HG02970 (cell line): ENCODE results near the gene EHBP1L1.
A peak's percentile ranks its signal among the peaks of the same experiment; 100 is the strongest.

Source experiments
- ATAC-seq: cut with Tn5 transposase; IDR thresholded peaks from one replicate; pipeline ENCODE4 v1.9.1; 2021; ENCODE audit warnings: mild to moderate bottlenecking, moderate library complexity, moderate number of reproducible peaks; ENCODE audit not compliant: unreplicated experiment, low FRiP score

The EHBP1L1 gene

DNA sequence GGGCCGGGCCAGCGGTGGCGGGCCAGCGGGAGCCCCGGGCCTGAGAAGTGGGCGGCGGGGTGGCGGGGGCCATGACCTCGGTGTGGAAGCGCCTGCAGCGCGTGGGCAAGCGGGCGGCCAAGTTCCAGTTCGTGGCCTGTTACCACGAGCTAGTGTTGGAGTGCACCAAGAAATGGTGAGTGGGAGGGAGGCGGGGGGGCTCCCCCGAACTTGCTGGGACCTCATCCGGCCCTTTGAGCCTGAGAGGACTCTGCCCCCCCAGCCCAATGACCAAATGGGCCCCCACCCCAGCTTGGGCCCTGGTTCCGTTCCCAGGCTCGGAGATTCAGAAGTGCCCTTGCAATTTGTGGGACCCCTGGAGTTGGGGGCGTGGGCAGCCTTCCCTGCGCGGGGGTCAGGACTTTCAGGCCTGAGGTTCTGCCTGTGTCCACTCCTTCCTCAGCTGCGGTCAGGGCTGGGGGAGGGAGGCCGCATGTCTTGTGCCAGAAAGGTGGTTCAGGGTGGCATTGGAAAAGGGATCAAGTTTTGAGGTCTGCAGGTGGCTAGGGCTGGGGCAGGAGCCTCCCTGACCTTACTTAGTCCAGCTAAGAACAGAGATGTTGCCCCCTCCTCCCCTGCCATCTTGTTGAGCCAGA lies 496 bp downstream of the EHBP1L1 start:
- ATAC-seq = no peak

- ATAC-seq = no peak
These were observed 1.3 kb downstream of the EHBP1L1 start for GRCh38 chr11:65576867-65577755.

DNA sequence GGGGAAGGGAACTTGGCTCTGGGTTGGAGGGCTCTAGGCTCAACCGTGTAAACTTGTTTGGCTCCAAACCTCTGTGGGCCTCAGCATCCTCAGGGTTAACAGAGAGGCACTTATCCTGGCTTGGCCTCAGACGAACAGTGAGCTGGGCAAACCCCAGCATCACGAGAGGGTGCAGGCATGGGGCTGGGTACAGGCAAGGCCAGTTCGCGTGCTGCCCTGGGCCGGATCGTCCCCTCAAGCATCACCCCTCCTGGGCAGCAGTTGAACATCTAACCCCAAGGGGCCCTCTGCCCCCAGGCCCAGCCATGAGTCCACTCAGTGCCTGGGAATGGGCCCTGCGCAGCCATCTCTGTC lies 1.9 kb downstream of the EHBP1L1 start:
- no peak for ATAC-seq

DNA sequence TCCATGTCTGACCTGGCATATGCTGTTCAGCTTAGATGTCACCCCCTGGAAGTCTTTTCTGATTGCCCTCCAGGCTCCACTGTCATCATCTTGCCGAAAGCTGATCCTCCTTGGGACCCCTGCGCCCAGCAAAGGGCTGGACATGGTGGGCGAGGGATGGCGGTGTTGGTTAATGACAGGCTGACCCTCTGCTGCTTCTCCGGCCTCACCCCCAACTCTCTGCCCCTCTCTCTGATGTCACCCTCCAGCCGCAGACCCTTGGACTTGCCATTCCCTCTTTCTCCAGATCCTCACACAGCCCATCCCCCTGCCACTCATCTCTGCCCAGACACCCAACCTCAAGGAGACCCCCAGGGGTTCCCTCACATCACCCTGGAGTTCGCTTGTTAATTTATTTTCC lies 2.3 kb downstream of the EHBP1L1 start:
- no peak for ATAC-seq

DNA sequence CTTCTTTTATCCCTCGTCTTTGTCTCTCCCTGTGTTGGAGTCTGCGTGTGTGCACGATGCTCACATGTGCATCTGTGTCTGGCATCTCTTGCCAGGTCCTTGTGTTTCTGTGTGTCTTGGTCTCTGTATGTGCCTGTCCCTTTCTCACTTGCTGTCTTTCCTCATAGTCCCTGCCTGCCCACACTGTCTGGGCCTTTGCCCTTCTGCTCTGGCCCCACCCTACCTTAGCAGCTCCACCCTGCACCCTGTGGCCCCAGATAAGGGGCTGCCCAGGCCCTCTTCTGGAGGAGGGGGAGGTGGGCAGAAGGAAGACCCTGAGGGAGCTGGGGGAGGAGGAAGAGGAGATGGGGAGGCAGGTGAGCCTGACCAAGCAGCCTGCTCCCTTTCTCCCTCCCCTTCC lies 2.8 kb downstream of the EHBP1L1 start:
- no peak for ATAC-seq

GRCh38 chr11:65579291-65579690 lies 3.4 kb downstream of the EHBP1L1 start:
- ATAC-seq = no peak

DNA sequence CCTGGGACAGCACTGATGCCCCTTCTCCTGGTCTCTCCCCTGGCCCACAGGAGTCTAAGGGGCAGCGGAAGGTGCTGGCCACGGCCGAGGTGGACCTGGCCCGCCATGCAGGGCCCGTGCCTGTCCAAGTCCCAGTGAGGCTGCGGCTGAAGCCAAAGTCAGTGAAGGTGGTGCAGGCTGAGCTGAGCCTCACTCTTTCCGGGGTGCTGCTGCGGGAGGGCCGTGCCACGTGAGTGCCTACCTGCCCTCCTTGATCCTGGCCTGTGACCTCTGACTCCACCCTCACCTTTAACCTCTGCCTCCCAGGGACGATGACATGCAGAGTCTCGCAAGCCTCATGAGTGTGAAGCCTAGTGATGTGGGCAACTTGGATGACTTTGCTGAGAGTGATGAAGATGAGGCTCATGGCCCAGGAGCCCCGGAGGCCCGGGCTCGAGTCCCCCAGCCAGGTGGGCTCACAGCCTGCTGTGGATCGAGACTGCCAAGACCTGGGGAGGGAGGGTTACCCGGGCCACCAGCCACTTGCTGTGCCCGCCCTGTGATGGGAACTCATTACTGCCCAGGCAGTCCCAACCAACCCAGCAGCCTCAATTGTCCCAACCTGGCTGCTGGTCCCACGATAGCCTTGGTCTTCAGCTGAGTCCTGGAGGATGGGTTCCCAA lies 4.3 kb downstream of the EHBP1L1 start:
- no peak for ATAC-seq

DNA sequence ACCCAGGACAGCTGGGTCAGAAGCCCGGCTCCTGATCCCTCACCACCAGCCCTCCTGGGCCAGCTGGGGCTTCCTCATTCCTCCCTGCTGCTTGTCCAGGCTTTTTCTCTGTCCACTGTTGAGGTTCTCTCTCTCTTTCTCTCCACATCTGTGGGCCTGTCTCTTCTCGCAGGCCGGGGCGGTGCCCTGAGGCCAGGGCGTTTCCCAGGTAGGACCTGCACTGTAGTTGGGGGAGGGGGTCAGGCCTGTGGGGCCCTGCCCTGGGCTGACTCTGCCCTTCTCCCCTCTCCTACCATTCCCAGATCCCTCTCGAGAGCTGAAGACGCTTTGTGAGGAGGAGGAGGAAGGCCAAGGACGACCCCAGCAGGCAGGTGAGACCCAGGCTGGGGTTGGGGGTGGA lies 4.9 kb downstream of the EHBP1L1 start:
- ATAC-seq = no peak

DNA sequence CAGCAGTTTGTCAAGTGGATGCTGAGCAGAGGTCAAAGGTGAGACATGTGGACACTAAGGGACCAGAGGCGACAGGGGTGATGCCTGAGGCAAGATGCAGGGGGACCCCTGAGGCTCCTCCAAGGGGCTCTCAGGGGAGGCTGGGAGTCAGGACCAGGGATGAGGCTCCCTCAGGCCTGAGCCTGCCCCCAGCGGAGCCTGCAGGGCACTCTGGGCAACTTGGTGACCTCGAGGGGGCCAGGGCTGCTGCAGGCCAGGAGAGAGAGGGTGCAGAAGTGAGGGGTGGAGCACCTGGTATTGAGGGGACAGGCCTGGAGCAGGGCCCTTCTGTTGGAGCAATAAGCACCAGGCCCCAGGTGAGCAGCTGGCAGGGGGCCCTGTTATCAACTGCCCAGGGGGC lies 6.1 kb downstream of the EHBP1L1 start:
- ATAC-seq = no peak

DNA sequence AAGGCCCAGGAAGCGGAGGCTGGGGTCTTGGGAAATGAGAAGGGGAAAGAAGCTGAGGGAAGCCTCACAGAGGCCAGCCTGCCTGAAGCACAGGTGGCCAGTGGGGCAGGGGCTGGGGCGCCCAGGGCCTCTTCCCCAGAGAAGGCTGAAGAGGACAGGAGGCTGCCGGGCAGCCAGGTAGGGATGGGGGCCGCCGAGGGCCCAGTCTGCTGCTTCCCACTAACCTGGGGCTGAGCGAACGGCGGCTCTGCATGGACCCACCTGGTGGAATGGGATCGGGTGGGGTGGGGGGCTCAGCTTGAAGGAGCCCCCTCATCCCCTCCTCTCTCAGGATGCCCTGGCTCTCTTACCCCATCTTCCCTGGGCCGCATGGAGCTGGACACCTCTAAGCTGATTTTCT lies 7.7 kb downstream of the EHBP1L1 start:
- ATAC-seq = no peak

GRCh38 chr11:65584106-65584505 lies 8.3 kb downstream of the EHBP1L1 start:
- ATAC-seq = no peak

DNA sequence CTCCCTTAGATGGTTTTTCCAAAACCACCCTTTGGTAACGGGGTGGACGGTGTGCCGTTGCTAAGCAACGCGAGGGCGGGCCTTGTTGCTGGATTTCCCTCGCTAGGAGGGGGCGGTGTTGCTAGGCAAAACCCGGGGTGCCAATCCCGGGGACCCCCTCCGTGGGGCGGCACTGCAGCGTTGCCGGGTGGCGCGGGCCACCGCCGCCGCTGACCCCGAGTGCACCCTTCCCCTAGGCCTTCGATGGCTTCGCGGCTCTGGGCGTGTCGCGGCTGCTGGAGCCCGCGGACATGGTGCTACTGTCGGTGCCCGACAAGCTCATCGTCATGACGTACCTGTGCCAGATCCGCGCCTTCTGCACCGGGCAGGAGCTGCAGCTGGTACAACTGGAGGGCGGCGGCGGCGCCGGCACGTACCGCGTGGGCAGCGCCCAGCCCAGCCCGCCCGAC lies 8.9 kb downstream of the EHBP1L1 start:
- no peak for ATAC-seq

GRCh38 chr11:65585396-65586246 lies 9.8 kb downstream of the EHBP1L1 start:
- no peak for ATAC-seq

GRCh38 chr11:65586247-65586630 lies 10.4 kb downstream of the EHBP1L1 start:
- ATAC-seq = no peak

DNA sequence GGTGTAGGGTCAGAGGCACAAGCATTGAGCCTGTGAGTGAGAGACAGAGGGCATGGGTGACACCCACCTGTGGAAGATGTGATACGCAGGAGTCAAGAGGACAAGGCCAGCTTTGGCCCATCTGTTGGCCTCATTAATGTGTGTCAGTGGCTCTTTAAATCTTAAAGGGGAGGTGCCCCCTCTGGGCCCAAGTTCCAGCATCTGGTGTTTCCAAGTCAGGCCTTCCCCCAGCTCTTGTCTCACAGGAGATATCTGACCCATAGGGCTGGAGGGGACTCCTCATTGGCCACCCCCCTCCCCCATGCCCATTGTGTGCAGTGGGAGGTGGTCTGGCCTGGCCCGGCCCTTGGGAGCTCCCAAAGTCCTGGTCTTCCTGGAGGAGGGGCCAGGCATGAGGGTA lies 10.8 kb downstream of the EHBP1L1 start:
- ATAC-seq = no peak

DNA sequence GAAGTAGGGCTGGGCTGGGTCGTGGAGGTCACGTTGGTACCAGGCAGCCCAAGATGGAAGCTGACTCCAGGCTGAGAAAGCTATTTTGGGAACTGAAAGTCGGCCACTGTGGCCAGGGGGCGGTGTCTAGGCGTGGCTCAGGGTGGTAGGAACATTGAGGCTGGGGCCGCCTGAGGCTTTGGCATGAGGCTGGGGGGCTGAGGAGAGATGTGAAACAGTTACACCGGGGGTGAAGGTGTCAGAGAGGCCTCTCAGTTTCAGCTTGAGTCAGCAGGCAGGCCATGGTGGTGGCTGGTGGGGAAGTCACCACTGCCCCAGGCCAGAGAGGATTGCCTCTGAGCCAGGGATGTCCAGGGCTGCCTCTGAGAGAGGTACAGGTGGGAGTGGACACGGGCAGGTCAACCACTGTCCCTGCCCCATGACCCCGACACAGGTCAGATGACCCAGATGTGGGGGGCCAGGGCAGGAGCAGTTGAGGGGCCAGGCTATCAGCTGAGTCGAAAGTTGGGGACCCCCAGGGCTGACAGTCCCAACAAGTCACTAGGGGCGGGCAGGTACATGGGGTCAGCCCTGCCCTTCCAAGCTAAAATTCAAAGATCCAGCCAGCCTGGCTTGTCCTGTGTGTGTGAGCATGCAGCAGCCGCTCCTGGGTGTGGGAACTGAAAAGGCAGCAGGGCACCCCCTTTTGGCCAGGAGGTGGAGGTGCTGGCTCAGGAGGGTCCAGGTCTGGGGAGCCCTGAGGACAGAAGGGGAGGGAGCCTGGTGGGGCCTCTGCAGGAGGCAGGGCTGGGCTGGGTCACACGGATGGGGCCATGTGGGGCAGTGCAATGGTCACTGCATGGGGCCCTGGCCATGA lies 12.6 kb downstream of the EHBP1L1 start:
- peak; percentile 72 for ATAC-seq

DNA sequence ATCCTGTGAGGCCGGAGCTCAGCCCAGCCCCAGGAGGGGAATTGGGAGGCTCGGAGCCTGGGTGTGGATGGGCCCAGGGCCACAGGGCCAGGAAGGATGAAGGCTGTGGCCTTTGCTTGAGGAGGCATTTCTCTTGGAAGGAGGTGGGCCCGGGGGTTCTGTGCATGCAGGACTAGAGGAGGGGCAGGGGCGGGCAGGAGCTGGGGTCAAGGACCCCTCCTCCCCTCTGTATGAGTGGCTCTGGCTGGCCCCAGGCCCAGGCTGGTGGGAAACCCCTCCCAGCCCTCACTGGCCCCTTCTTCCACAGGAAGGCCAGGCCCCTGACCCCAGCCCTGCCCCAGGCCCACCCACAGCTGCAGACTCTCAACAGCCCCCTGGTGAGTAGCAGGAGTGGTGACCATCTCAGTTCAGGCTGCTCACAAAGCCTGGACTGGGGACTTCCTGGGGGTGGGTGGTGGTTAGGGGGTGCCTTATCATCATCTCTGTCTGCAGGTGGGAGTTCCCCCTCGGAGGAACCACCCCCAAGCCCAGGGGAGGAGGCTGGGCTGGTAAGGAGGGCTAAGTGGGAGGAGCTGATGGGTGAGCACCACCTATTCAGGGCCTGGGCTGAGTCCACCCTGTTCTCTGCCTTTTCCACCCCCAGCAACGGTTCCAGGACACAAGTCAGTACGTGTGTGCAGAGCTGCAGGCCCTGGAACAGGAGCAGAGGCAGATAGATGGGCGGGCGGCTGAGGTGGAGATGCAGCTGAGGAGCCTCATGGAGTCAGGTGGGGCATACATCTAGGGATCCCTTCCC lies 13.8 kb downstream of the EHBP1L1 start:
- ATAC-seq = no peak

DNA sequence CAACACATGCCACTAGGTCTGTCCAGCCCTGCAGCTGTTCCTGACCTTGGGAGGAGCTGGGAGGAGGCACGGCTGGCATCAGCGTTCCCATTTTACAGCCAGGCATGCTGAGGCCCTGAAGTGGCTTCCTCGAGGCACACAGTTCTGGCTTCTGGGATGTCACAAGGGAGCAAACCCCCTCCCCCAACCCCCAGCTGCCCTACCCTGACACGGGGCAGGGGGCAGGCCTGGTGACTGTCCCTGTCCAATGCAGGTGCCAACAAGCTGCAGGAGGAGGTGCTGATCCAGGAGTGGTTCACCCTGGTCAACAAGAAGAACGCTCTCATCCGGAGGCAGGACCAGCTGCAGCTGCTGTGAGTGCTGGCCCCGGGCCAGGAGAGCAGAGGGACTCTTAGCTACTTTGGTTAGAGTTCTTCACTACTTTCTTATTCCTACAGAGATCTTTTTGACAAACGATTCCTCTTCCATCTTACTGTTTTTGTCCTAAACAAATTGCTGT lies 14.4 kb downstream of the EHBP1L1 start:
- no peak for ATAC-seq
